Endothelial cell of umbilical vein (primary cell): Measurements from ENCODE around the gene ALPL. TPM values are rescaled to one million over a fixed set of nuclear protein-coding genes. Genes with fewer than 3 reads are reported as not detected.

Experiments
- BruUV-seq: library from RNA; stranded (reverse); fragments of 400-500 nt; replicated peaks from 2 replicates; lab custom pipeline; 2021; lab: Mats Ljungman, UMichigan
- CTCF ChIA-PET: fragments of 300-600, 350-600 bp; sonication (Branson Sonifier 250); formaldehyde crosslinking; loops from one replicate; lab custom pipeline; 2021; ENCODE audit warnings: antibody characterized with exemption, inconsistent platforms; lab: Charles Lee
- POLR2A ChIA-PET: fragments of 300-600, 350-600 bp; sonication (Branson Sonifier 250); formaldehyde crosslinking; loops from one replicate; lab custom pipeline; 2021; ENCODE audit warnings: antibody characterized with exemption, inconsistent platforms; lab: Charles Lee
- DNase-seq: peaks from one replicate; pipeline ENCODE4 v3.0.0-alpha.2; 2011; ENCODE audit warnings: low read depth, low spot score
- FAIRE-seq: peaks from 2 replicates; lab custom pipeline; 2011; peaks lifted over from hg19 to GRCh38; lab: Jason Lieb, UNC
- H2AFZ ChIP-seq: 2 replicates; pipeline ENCODE4 v1.6.0; 2012; ENCODE audit warnings: low read depth, low read length, control low read depth, inconsistent platforms
- H3K27ac ChIP-seq: 2 replicates; pipeline ENCODE4 v1.5.1; 2011; ENCODE audit warnings: low read depth, mild to moderate bottlenecking, control low read depth, low read length, moderate library complexity; ENCODE audit not compliant: insufficient read depth
- H3K27me3 ChIP-seq, 2 experiments: 2 replicates each; pipeline versions ENCODE4 v1.6.0 to v1.6.1; 2011; ENCODE audit warnings: low read length in 2 of 2, mixed read lengths in 1 of 2; ENCODE audit not compliant: control insufficient read depth in 2 of 2, insufficient read depth in 2 of 2
- H3K36me3 ChIP-seq, 2 experiments: 2 replicates in 1 of 2; 3 replicates in 1 of 2; pipeline ENCODE4 v1.5.1; 2011; ENCODE audit warnings: low read length in 2 of 2, mild to moderate bottlenecking in 1 of 2, moderate library complexity in 1 of 2; ENCODE audit not compliant: control insufficient read depth in 2 of 2, insufficient read depth in 2 of 2; ENCODE audit errors: extremely low read depth in 1 of 2
- H3K4me1 ChIP-seq: 3 replicates; pipeline ENCODE4 v1.5.1; 2011; ENCODE audit warnings: mild to moderate bottlenecking, low read length; ENCODE audit not compliant: control insufficient read depth, insufficient read depth; ENCODE audit errors: extremely low read depth
- H3K4me2 ChIP-seq: 2 replicates; pipeline ENCODE4 v1.6.1; 2011; ENCODE audit warnings: low read length, control low read depth, mixed read lengths; ENCODE audit not compliant: insufficient read depth
- H3K4me3 ChIP-seq, 3 experiments: fragments of 200-600 bp in 1 of 3; sonication (generic), shearing (Covaris generic) in 1 of 3; replicated peaks in 1 of 3; 2 replicates each; pipeline ENCODE4 v1.5.1; 2011 to 2016; ENCODE audit warnings: control low read depth in 3 of 3, low read length in 3 of 3, mild to moderate bottlenecking in 2 of 3, inconsistent platforms in 1 of 3, low read depth in 1 of 3, moderate library complexity in 1 of 3; ENCODE audit not compliant: insufficient read depth in 1 of 3
- H3K79me2 ChIP-seq: 2 replicates; pipeline ENCODE4 v1.6.0; 2012; ENCODE audit warnings: low read length, inconsistent platforms; ENCODE audit not compliant: control insufficient read depth, insufficient read depth
- H3K9ac ChIP-seq: replicated peaks from 2 replicates; pipeline ENCODE3; 2011; ENCODE audit warnings: low read length, control low read depth; ENCODE audit not compliant: insufficient read depth; ENCODE audit errors: extremely low read depth
- H3K9me1 ChIP-seq: replicated peaks from 3 replicates; pipeline ENCODE4 v1.6.0; 2011; ENCODE audit warnings: mild to moderate bottlenecking, low read length; ENCODE audit not compliant: control insufficient read depth, insufficient read depth; ENCODE audit errors: extremely low read depth
- H3K9me3 ChIP-seq: replicated peaks from 2 replicates; pipeline ENCODE4 v1.5.1; 2012; ENCODE audit warnings: low read length, inconsistent platforms; ENCODE audit not compliant: control insufficient read depth, insufficient read depth
- H4K20me1 ChIP-seq: replicated peaks from 2 replicates; pipeline ENCODE3; 2011; ENCODE audit warnings: mild to moderate bottlenecking, low read length; ENCODE audit not compliant: control insufficient read depth, insufficient read depth; ENCODE audit errors: extremely low read depth
- EZH2 ChIP-seq: IDR thresholded peaks from 2 replicates; pipeline ENCODE4 v1.6.1; 2012; ENCODE audit warnings: borderline replicate concordance, low read depth, mild to moderate bottlenecking, moderate library complexity, low read length, inconsistent platforms; ENCODE audit not compliant: severe bottlenecking
- FOS ChIP-seq: IDR thresholded peaks from 2 replicates; pipeline ENCODE4 v1.6.1; 2011; ENCODE audit warnings: mild to moderate bottlenecking, low read length, moderate library complexity, borderline replicate concordance; ENCODE audit not compliant: insufficient read depth
- GATA2 ChIP-seq: IDR thresholded peaks from 2 replicates; pipeline ENCODE4 v1.7.0; 2011; ENCODE audit warnings: low read depth, mild to moderate bottlenecking, moderate library complexity, mixed read lengths, low read length; ENCODE audit not compliant: insufficient read length, insufficient read depth
- JUN ChIP-seq: IDR thresholded peaks from 2 replicates; pipeline ENCODE4 v1.6.1; 2011; ENCODE audit warnings: borderline replicate concordance, low read depth; ENCODE audit not compliant: insufficient read length, insufficient read depth
- MAX ChIP-seq: IDR thresholded peaks from 2 replicates; pipeline ENCODE4 v1.6.1; 2011; ENCODE audit not compliant: insufficient read depth, insufficient read length
- MYC ChIP-seq: IDR thresholded peaks from one replicate; pipeline ENCODE4 v1.6.1; 2011; ENCODE audit warnings: mild to moderate bottlenecking, low read depth, low read length
- POLR2A ChIP-seq: IDR thresholded peaks from 2 replicates; pipeline ENCODE4 v1.6.1; 2012; ENCODE audit warnings: low read depth, mild to moderate bottlenecking, control low read depth, low read length
- POLR2AphosphoS5 ChIP-seq: IDR thresholded peaks from 2 replicates; pipeline ENCODE4 v1.6.1; 2012; ENCODE audit warnings: low read depth, mild to moderate bottlenecking, control low read depth, low read length, moderate library complexity; ENCODE audit not compliant: insufficient read depth
- dilution Hi-C: fragments of 300-500 bp; cut with MboI; formaldehyde crosslinking; loops from one replicate; pipeline ENCODE4 v1.15.0; 2019; ENCODE audit warnings: low sequenced_read_pairs; ENCODE audit not compliant: extremely low pct_ligation_motif_present
- intact Hi-C: fragments of 100-400 bp; cut with micrococcal nuclease; formaldehyde crosslinking; loops from one replicate; pipeline ENCODE4 v1.10.0; 2022
- polyA plus RNA-seq, 4 experiments: library from polyadenylated mRNA; depleted of rRNA in 3 of 4; stranded (reverse) in 3 of 4; unstranded in 1 of 4; fragments of >200 nt; gene quantifications; 2 replicates each; pipeline versions ENCODE4 v1.2.1 to v1.2.3, GENCODE V29; 2011 to 2012; ENCODE audit warnings: missing spikeins in 1 of 4
- total RNA-seq: library from RNA; stranded (reverse); gene quantifications from 2 replicates; pipeline ENCODE4 v1.2.3, GENCODE V29; 2021
- TF ChIP-seq, protein P1 (sequence below), 2 donors: IDR thresholded peaks; 1 replicate in 1 of 2; 2 replicates in 1 of 2; pipeline ENCODE4 v1.5.1; 2011; ENCODE audit warnings: low read length in 2 of 2, mild to moderate bottlenecking in 2 of 2, moderate library complexity in 2 of 2, control low read depth in 1 of 2, inconsistent platforms in 1 of 2, low read depth in 1 of 2; ENCODE audit not compliant: insufficient read depth in 1 of 2; ENCODE audit errors: extremely low read depth in 1 of 2

ALPL gene
- total and polyA plus RNA-seq, 2 donors (not counting 3 experiments of a cell fraction or from before 2014, with no cell fraction given): 0.38 to 0.92 TPM

DNA sequence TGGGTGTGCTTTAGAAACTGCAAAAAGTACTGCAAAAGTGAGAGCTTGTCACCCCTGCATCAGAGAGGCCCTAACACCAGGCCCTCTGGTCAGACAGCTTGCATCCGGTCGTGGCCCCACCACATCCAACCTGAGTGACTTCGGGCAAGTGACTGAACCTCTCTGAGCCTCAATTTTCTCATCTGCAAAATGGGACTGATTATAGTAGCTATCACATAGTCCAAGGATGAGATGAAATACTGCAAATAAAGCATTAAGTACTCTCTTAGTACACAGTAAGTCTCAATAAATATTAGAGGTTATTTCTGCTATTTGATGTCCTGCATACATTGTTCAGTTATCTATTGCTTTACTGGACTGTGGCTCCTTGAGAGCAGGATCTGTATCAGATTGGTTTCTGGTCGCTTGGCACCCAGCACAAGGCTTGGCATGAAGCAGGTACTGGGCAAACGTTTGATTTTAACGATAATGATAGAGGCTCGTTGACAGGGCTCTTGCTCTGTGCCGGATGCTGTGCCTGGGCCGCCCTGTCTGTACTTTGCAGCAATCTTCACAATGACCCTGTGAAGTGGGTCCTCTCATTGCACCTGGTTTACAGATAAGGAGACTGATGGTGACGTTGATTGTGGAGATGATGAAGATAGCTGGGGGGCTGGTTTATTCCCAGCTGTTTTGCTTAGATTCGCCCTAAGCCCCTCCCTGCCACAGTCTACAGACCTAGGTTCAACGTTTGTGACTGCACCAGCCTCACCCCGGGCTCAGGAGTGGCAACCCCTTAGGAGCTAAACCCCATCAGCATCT is 116.4 kb downstream of the ALPL start:
- intact Hi-C loops (no loop called here), dilution Hi-C loops (no loop called here)
- H3K27me3 ChIP-seq: peaks cover 3 to 13% of the 10 kb centered on the region in 2 experiments
- H2AFZ ChIP-seq: no peak overlapping the region
- H3K9me1 ChIP-seq: no peaks in the 10 kb centered on the region
- no peak overlapping the region for H3K9ac ChIP-seq
- no TSS peak for BruUV-seq
- H3K79me2 ChIP-seq: no peaks in the 10 kb centered on the region
- no peaks in the 10 kb centered on the region for H4K20me1 ChIP-seq
- H3K4me1 ChIP-seq: no peaks in the 10 kb centered on the region
- H3K27ac ChIP-seq: no peak overlapping the region
- POLR2A ChIA-PET: no interaction called here
- CTCF ChIA-PET: interaction anchor here (1.4 kb wide), 1 partner anchor 117 kb away, joined by 3 read pairs; the partner anchor contains the start of gene ALPL
- no peaks in the 10 kb centered on the region for H3K36me3 ChIP-seq
- TF ChIP-seq, protein P1, sequence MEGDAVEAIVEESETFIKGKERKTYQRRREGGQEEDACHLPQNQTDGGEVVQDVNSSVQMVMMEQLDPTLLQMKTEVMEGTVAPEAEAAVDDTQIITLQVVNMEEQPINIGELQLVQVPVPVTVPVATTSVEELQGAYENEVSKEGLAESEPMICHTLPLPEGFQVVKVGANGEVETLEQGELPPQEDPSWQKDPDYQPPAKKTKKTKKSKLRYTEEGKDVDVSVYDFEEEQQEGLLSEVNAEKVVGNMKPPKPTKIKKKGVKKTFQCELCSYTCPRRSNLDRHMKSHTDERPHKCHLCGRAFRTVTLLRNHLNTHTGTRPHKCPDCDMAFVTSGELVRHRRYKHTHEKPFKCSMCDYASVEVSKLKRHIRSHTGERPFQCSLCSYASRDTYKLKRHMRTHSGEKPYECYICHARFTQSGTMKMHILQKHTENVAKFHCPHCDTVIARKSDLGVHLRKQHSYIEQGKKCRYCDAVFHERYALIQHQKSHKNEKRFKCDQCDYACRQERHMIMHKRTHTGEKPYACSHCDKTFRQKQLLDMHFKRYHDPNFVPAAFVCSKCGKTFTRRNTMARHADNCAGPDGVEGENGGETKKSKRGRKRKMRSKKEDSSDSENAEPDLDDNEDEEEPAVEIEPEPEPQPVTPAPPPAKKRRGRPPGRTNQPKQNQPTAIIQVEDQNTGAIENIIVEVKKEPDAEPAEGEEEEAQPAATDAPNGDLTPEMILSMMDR (IDR thresholded peaks at IDR 0.05; ENCODE audit: extremely low read depth in 1 of 2, insufficient read depth in 1 of 2, low read depth in 1 of 2, low read length in 2 of 2): no peak
- no peak for TF ChIP-seq FOS
- TF ChIP-seq JUN: no peak
- no peak for TF ChIP-seq EZH2
- TF ChIP-seq POLR2AphosphoS5: no peak
- TF ChIP-seq POLR2A: no peak
- no peak for TF ChIP-seq GATA2
- TF ChIP-seq MYC: no peak
- TF ChIP-seq MAX: no peak
- no peak for FAIRE-seq
- H3K9me3 ChIP-seq: no peaks in the 10 kb centered on the region
- no peak for DNase-seq
- no peak overlapping the region for H3K4me2 ChIP-seq
- no peak overlapping the region for H3K4me3 ChIP-seq
